OCI-LY3 (cell line): ENCODE data around the gene BRMS1L.

Source experiments
- H2AFZ ChIP-seq: fragments of 200-600, 300-600 bp; shearing (Covaris generic); 2 replicates; pipeline ENCODE4 v1.6.0; 2014; ENCODE audit warnings: antibody characterized with exemption, low read depth, low read length
- H3K27ac ChIP-seq: fragments of 200-600, 300-600 bp; sonication (generic); 2 replicates; pipeline ENCODE4 v1.5.1; 2014; ENCODE audit warnings: mild to moderate bottlenecking, low read length, moderate library complexity, mixed read lengths
- H3K27me3 ChIP-seq: fragments of 200-600, 300-600 bp; sonication (generic); 2 replicates; pipeline ENCODE4 v1.6.1; 2014; ENCODE audit warnings: low read depth, low read length, mixed read lengths
- H3K36me3 ChIP-seq: fragments of 200-600, 300-600 bp; sonication (generic); replicated peaks from 2 replicates; pipeline ENCODE3; 2014; ENCODE audit warnings: low read depth, low read length, mixed read lengths
- H3K4me1 ChIP-seq: fragments of 300-600, 200-600 bp; sonication (generic); 2 replicates; pipeline ENCODE4 v1.6.1; 2014; ENCODE audit warnings: low read length, mixed read lengths
- H3K4me2 ChIP-seq: fragments of 200-600, 300-600 bp; sonication (generic); 2 replicates; pipeline ENCODE4 v1.6.1; 2014; ENCODE audit warnings: low read length, mixed read lengths
- H3K4me3 ChIP-seq: fragments of 300-600, 200-600 bp; sonication (generic); 2 replicates; pipeline ENCODE4 v1.5.1; 2014; ENCODE audit warnings: antibody characterized with exemption, mild to moderate bottlenecking, low read length, moderate library complexity
- H3K79me2 ChIP-seq: fragments of 300-600, 200-600 bp; shearing (Covaris generic); 2 replicates; pipeline ENCODE4 v1.6.1; 2014; ENCODE audit warnings: mild to moderate bottlenecking, low read length, mixed read lengths
- H3K9ac ChIP-seq: fragments of 300-600, 200-600 bp; shearing (Covaris generic); 2 replicates; pipeline ENCODE4 v1.6.0; 2014; ENCODE audit warnings: mild to moderate bottlenecking, low read length, moderate library complexity
- H3K9me3 ChIP-seq: fragments of 200-600, 300-600 bp; shearing (Covaris generic); 2 replicates; pipeline ENCODE4 v1.6.1; 2014; ENCODE audit warnings: low read length, mixed read lengths; ENCODE audit not compliant: insufficient read depth
- H4K20me1 ChIP-seq: fragments of 200-600, 300-600 bp; sonication (generic); 2 replicates; pipeline ENCODE4 v1.6.1; 2016; ENCODE audit warnings: low read length, mixed read lengths; ENCODE audit not compliant: insufficient read depth
- CTCF ChIP-seq: fragments of 200-600, 300-600 bp; sonication (generic); IDR thresholded peaks from 2 replicates; pipeline ENCODE4 v1.5.1; 2014; ENCODE audit warnings: antibody characterized with exemption, low read length, low read depth
- EZH2phosphoT487 ChIP-seq: fragments of 200-600 bp; shearing (Covaris generic); IDR thresholded peaks from 2 replicates; pipeline ENCODE4 v1.6.1; 2018; ENCODE audit warnings: antibody characterized with exemption, mixed run types, low read depth

BRMS1L gene

GRCh38 chr14:35853225-35853624, 27.1 kb downstream of the BRMS1L start:
- H4K20me1 ChIP-seq = no peaks in the 10 kb centered on the region
- TF ChIP-seq EZH2phosphoT487 = no peak
- no peak overlapping the region for H3K27ac ChIP-seq
- no peak overlapping the region for H3K4me3 ChIP-seq
- no peak overlapping the region for H3K4me2 ChIP-seq
- H3K79me2 ChIP-seq = no peaks in the 10 kb centered on the region
- H3K36me3 ChIP-seq = peaks cover 4% of the 10 kb centered on the region
- H3K9me3 ChIP-seq = no peaks in the 10 kb centered on the region
- no peak overlapping the region for H3K9ac ChIP-seq
- peaks cover 27% of the 10 kb centered on the region for H3K4me1 ChIP-seq
- no peaks in the 10 kb centered on the region for H3K27me3 ChIP-seq
- no peak overlapping the region for H2AFZ ChIP-seq

GRCh38 chr14:35854696-35855270, 28.6 kb downstream of the BRMS1L start:
- no peak overlapping the region for H3K27ac ChIP-seq
- H3K27me3 ChIP-seq = no peaks in the 10 kb centered on the region
- peaks cover 4% of the 10 kb centered on the region for H3K36me3 ChIP-seq
- H3K4me1 ChIP-seq = peaks cover 27% of the 10 kb centered on the region
- no peaks in the 10 kb centered on the region for H3K79me2 ChIP-seq
- no peak for TF ChIP-seq CTCF
- no peak for TF ChIP-seq EZH2phosphoT487
- no peak overlapping the region for H2AFZ ChIP-seq
- no peak overlapping the region for H3K9ac ChIP-seq
- H3K9me3 ChIP-seq = no peaks in the 10 kb centered on the region
- H3K4me2 ChIP-seq = no peak overlapping the region
- H4K20me1 ChIP-seq = no peaks in the 10 kb centered on the region
- no peak overlapping the region for H3K4me3 ChIP-seq

- Histone ChIP-seq H3K4me1 (peaks cover 31% of the 10 kb centered on the region), H3K27me3 (no peaks in the 10 kb centered on the region), H3K79me2 (no peaks in the 10 kb centered on the region), H3K9me3 (no peaks in the 10 kb centered on the region), H3K27ac (peak overlapping the region; percentile 43), H3K9ac (peak overlapping the region; percentile 1; the same call in 1 of the 2 replicates), H2AFZ (peak overlapping the region; percentile 24; the same call in 1 of the 2 replicates), H4K20me1 (no peaks in the 10 kb centered on the region), H3K36me3 (peaks cover 4% of the 10 kb centered on the region), H3K4me2 (peak overlapping the region; percentile 63), H3K4me3 (peak overlapping the region; percentile 44)
- TF ChIP-seq EZH2phosphoT487 = no peak
- TF ChIP-seq CTCF = peak; percentile 25; the same call in 1 of the 2 replicates
Observed at GRCh38 chr14:35855876-35856481, 29.8 kb downstream of the BRMS1L start.

GRCh38 chr14:35858521-35859209, 32.5 kb downstream of the BRMS1L start:
- Histone ChIP-seq H3K4me1 (peaks cover 39% of the 10 kb centered on the region), H3K4me3 (no peak overlapping the region), H3K27ac (no peak overlapping the region), H3K9me3 (no peaks in the 10 kb centered on the region), H3K79me2 (no peaks in the 10 kb centered on the region), H3K27me3 (no peaks in the 10 kb centered on the region), H2AFZ (no peak overlapping the region), H3K36me3 (no peaks in the 10 kb centered on the region), H4K20me1 (no peaks in the 10 kb centered on the region), H3K9ac (no peak overlapping the region), H3K4me2 (no peak overlapping the region)
- TF ChIP-seq EZH2phosphoT487 = no peak
- TF ChIP-seq CTCF = no peak
